Measurements from ENCODE around the gene NAB2. TPM values are rescaled to one million over a fixed set of nuclear protein-coding genes. Genes with fewer than 3 reads are reported as not detected.

NAB2 gene
- total and polyA plus RNA-seq, 9 of the 15 experiments (the other 6 are each of a cell fraction or from before 2014, with no cell fraction given) = 0.45 to 40.9 (median 20.4) TPM

- no peak for TF ChIP-seq ZNF277 (CRISPR knock-in tag; IDR thresholded peaks at IDR 0.05; ENCODE audit: borderline replicate concordance)
- no peak for TF ChIP-seq BACH1 (tag; IDR thresholded peaks at IDR 0.05)
- peak; percentile 69 for TF ChIP-seq TAF7 (tag; IDR thresholded peaks at IDR 0.05)
- no peak for TF ChIP-seq MLX (CRISPR knock-in tag; conservative IDR thresholded peaks at IDR 0.05)
- peak; percentile 80 for TF ChIP-seq MCM3 (IDR thresholded peaks at IDR 0.05)
- no peak for TF ChIP-seq ZNF124 (CRISPR knock-in tag; IDR thresholded peaks at IDR 0.05)
- no peak; the same call in 1 of the 2 replicates for TF ChIP-seq ZC3H4 (CRISPR knock-in tag; IDR thresholded peaks at IDR 0.05; ENCODE audit: borderline replicate concordance)
- no peak; a peak in 1 of 4 replicates for TF ChIP-seq NRF1 (conservative IDR thresholded peaks at IDR 0.05 in 1 of 2, IDR thresholded peaks at IDR 0.05 in 1 of 2)
- TF ChIP-seq PRMT5 (CRISPR knock-in tag; IDR thresholded peaks at IDR 0.05) = no peak
- no peak for TF ChIP-seq RBBP5 (IDR thresholded peaks at IDR 0.05; ENCODE audit: borderline replicate concordance, insufficient read depth, low read length, poor library complexity, severe bottlenecking)
- TF ChIP-seq RBFOX2 (IDR thresholded peaks at IDR 0.05; ENCODE audit: low read depth, low read length) = peak; percentile 62
- no peak for TF ChIP-seq IFI16 (CRISPR knock-in tag; IDR thresholded peaks at IDR 0.05)
- TF ChIP-seq XRCC3 (IDR thresholded peaks at IDR 0.05) = no peak
- TF ChIP-seq ZNF407 (IDR thresholded peaks at IDR 0.05; ENCODE audit: low read depth) = no peak; the same call in 1 of the 2 replicates
- TF ChIP-seq SLC30A9 (CRISPR knock-in tag; IDR thresholded peaks at IDR 0.05) = no peak
- no peak for TF ChIP-seq ZNF445 (CRISPR knock-in tag; IDR thresholded peaks at IDR 0.05; ENCODE audit: low read depth)
- TF ChIP-seq SAFB (IDR thresholded peaks at IDR 0.05; ENCODE audit: borderline replicate concordance, low read depth, low read length) = no peak
- TF ChIP-seq HCFC1 (IDR thresholded peaks at IDR 0.05; ENCODE audit: low read depth, low read length) = no peak
- no peak for TF ChIP-seq SIN3B (IDR thresholded peaks at IDR 0.05; ENCODE audit: low read depth)
- TF ChIP-seq CC2D1A (IDR thresholded peaks at IDR 0.05) = no peak
These were observed 22.3 kb downstream of the NAB2 start, which contains the start of gene STAT6 (continued) for GRCh38 chr12:57111031-57111734.

Data from K562 (cell line).